A549 treated with AZD2906 at 1 μM for 4 hours (cell line): ENCODE measurements around the gene SERF1A. TPM values are rescaled to one million over a fixed set of nuclear protein-coding genes. Genes with fewer than 3 reads are reported as not detected.

ENCODE experiments used
- total RNA-seq: library from RNA; stranded (reverse); fragments of 200-300 nt; extraction: Qiagen RNA extraction; gene quantifications from 5 replicates; pipeline ENCODE4 v1.2.3, GENCODE V29; 2022

SERF1A gene
- 0.63 to 1.8 TPM (median 0.89 TPM) in 5 replicates for total RNA-seq

GRCh38 chr5:70900533-70901271 lies at the start of gene SERF1A:
Gene SERF1A, plus strand, starts transcription at chr5:70900669. Its CDS starts 201 bp downstream, at chr5:70900870.

Other genes starting within 250 kb of the SERF1A start
- gene SMN1, start 24.4 kb downstream of the SERF1A start, total RNA-seq, result 49.6 to 51.5 TPM (median 50.3 TPM) in 5 replicates
- gene NAIP, start 124.7 kb downstream of the SERF1A start, total RNA-seq, result 0.32 to 0.46 TPM (median 0.40 TPM) in 5 replicates
- 9.1 to 14.5 TPM (median 9.7 TPM) in 5 replicates for gene GTF2H2, start 167.0 kb downstream of the SERF1A start, total RNA-seq